H1 (cell line): ENCODE results near the gene WHAMM. TPM values are rescaled to one million over a fixed set of nuclear protein-coding genes. Genes with fewer than 3 reads are reported as not detected.

Experiments used
- CREB1 ChIP-seq: IDR thresholded peaks from 2 replicates; pipeline ENCODE4 v1.6.1; 2012; ENCODE audit warnings: inconsistent platforms
- RNF2 ChIP-seq: fragments of 200-900, 300-1000 bp; sonication (generic); IDR thresholded peaks from 2 replicates; pipeline ENCODE4 v1.7.1; 2016; ENCODE audit warnings: borderline replicate concordance, low read depth, mild to moderate bottlenecking, antibody characterized with exemption, low read length; ENCODE audit not compliant: poor library complexity, severe bottlenecking; ENCODE audit errors: missing control alignments
- TBP ChIP-seq: IDR thresholded peaks from 2 replicates; pipeline ENCODE4 v1.6.1; 2011; ENCODE audit warnings: low read depth, low read length, improper control_type of control experiment
- polyA plus RNA-seq, 7 experiments: library from polyadenylated mRNA; depleted of rRNA in 3 of 7; stranded (reverse) in 5 of 7; unstranded in 2 of 7; fragments of >200 nt in 5 of 7; fragments of 200-250 nt in 2 of 7; gene quantifications; 1 replicate in 5 of 7; 2 replicates in 1 of 7; 4 replicates in 1 of 7; pipeline versions ENCODE4 v1.2.1 to v1.2.3, GENCODE V29; 2011 to 2013; ENCODE audit warnings: missing spikeins in 2 of 7, mixed read lengths in 2 of 7
- total RNA-seq: library from RNA; stranded (reverse); fragmentation: NEBNext Ultra II Directional; extraction: Animal tissue kit (Norgen Biotek cat#: 25700); gene quantifications from 2 replicates; pipeline ENCODE4 v1.2.1, GENCODE V29; 2021

WHAMM gene
- total and polyA plus RNA-seq, 2 of the 8 experiments (the other 6 are each of a cell fraction or from before 2014, with no cell fraction given) = 1.1 to 3.3 TPM

DNA sequence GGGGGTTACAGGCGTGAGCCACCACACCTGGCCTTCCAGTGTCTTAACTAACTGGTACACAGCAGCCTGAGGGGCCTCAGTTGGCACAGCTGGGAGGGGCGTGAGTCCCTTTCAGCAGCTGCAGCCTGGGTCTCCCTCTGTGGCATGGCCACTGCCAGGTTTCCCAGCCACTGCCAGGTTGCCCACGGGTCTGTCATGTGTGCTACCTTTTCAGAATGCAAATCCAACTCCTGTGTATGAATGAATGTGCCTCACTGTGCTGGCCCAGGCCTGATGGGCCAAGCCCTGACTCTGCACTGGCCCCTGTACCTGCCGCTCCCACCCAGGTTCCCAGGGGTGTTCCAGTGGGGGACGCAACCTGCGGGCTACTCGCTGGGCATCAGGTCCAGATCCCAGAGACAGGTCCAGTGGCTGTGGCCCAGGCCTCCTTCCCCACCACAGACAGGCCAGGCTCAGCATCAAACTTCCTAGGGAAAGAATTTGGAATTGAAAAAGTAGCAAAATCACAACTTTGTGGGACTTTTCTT lies 26.0 kb downstream of the WHAMM start (continued):
- TF ChIP-seq RNF2 (no peak), CREB1 (no peak), TBP (no peak)
